NCI-H460 (cell line): ENCODE measurements around the gene EDRF1. TPM values are rescaled to one million over a fixed set of nuclear protein-coding genes. Genes with fewer than 3 reads are reported as not detected.

Source experiments
- DNase-seq: peaks from one replicate; pipeline ENCODE4 v3.0.0-alpha.2; 2016; ENCODE audit warnings: low read depth; ENCODE audit errors: extremely low read depth
- total RNA-seq: library from RNA; depleted of rRNA; stranded (reverse); fragments of >200 nt; shearing (Covaris generic); gene quantifications from 2 replicates; pipeline ENCODE4 v1.2.3, GENCODE V29; 2014

The EDRF1 gene
- total RNA-seq, 1 experiment from 2014 or later, result 24.9 TPM

GRCh38 chr10:125762692-125763648 lies 43.5 kb downstream of the EDRF1 start:
- no peak for DNase-seq

- DNase-seq, result no peak
These were observed 46.3 kb downstream of the EDRF1 start for GRCh38 chr10:125765835-125766234.

GRCh38 chr10:125766511-125766910 lies 47.0 kb downstream of the EDRF1 start:
- DNase-seq, result no peak

- no peak for DNase-seq
These were observed 48.8 kb downstream of the EDRF1 start for GRCh38 chr10:125768219-125768855.

- no peak for DNase-seq
These were observed 49.7 kb downstream of the EDRF1 start for GRCh38 chr10:125769175-125769574.

DNA sequence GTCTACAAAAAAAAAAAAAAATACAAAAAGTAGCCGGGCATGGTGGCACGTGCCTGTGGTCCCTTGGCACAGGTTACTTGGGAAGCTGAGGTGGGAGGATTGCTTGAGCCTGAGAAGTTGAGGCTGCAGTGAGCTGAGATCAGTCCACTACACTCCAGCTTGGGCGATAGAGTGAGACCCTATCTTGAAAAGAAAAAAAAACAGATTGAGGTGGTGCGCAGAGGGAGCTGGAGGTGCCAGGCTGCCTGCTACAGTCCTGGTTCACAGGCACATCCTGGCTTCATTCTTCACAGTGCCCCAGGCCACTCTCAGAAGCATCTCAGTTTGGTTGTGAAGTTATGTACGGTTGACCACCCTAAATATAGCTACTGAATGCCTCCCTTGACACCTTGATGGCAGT lies 51.3 kb downstream of the EDRF1 start:
- DNase-seq, result no peak

GRCh38 chr10:125772112-125772863 lies 52.8 kb downstream of the EDRF1 start:
- no peak for DNase-seq

- DNase-seq, result no peak
These were observed 53.3 kb downstream of the EDRF1 start for GRCh38 chr10:125772864-125773180.

DNA sequence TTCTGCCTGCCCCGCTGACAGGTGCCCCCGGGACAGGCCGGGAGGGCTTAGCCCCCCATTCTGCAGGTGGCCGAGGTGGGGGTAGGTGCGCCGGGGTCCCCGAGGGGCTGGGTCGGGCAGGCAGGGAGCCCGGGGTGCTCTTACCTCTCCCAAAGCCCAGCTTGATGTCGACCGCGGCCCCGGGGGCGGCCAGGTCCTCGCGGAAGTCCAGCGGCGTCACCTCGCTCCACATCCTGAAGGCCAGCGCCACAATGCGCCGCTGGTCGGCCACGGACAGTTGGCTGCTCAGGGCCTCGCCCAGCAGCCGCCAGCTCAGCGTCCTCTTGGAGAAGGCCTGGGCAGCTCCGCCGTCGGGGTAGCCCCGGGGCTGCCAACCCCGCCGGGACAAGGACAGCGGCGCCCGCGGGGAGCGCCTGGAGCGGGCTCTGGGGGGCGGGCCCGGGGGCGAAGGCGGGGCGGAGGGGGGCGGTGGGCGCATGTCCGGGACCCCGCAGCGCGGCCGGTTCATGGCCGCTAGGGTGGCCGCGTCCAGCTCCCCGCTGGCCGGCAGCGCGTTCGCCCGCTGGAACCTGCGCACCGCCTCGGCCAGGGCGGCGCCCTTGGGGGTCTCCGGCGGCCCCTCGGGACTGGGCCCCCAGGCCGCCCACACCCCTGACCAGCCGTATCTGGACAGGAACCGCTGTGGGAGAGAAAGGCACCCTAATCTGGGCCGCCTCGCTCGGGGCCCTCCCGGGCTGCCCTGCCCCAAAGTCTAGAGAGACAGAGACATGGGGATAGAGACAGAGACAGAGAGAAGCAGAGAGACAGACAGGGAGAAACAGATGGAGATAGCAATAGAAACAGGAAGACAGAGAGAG lies 54.4 kb downstream of the EDRF1 start:
- no peak for DNase-seq

GRCh38 chr10:125774581-125775191 lies 55.2 kb downstream of the EDRF1 start:
- no peak for DNase-seq

DNA sequence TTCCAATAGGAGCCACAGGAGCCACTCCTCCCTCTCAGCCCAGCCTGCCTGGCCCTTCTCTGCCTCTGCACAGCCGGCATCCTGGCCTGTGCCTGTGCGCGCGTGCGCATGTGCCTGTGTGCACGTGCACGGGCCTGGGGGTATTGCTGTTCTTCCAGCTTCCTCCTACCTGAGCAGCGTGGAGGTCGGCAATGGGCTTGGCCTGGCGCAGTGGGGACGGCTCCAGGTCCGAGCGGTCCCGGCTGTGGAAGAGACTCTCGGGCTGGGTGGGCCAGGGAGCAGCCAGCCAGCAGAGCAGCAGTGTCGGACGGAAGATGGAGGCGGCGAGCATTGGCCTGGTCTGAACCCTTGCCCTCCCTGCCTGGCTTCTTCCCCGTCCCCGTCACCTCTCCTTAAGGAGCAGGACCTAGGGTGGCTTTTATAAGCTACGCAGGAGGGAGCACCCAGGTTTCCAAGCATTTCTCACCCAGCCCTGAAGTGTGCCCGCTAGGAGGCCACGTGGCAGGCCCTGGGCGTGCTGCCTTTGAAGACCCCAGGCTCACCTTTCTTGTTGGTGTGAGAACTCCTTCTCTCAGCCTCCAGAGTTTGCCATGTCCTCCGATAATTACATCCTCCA lies 56.1 kb downstream of the EDRF1 start, which contains the start of gene MMP21:
Gene MMP21, minus strand, starts transcription at position 331 of the 616 bp plus-strand sequence. Its CDS starts 0 bp downstream, at position 331.
- no peak for DNase-seq

DNA sequence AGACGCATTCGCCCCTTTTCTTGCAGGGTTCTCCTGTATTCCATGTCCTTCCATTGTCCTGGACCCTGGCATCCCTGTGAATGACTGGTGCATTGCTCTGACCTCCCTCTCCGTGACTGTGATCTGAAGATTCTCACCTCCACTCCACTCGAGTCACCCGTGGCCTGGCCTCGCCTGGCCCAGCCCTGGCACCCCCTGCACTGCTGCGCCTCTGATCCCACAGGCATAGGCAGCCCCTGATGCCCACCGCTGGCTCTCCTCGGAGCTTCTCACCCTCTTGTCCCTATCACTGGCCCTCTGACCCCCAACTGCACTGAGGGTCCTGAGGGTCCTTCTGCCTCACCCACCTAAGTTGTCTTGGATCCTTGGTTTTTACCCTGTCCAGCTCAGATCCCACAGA lies 58.3 kb downstream of the EDRF1 start:
- no peak for DNase-seq

DNA sequence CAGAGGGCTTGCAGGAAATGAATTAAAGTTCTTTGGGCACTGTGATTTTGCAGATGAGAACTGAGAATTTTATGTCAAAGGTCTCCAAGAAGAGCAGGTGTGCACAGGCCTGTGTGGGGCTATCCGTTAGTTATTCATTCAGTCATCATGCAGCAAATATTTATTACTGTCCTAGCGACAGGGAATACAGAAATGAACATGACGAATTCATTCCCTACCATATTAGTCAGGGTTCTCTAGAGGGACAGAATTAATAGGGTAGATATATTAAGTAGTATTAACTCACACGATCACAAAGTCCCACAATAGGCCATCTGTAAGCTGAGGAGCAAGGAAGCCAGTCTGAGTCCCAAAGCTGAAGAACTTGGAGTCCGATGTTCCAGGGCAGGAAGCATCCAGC lies 59.0 kb downstream of the EDRF1 start:
- no peak for DNase-seq

- no peak for DNase-seq
These were observed 60.2 kb downstream of the EDRF1 start for GRCh38 chr10:125779403-125780327.

DNA sequence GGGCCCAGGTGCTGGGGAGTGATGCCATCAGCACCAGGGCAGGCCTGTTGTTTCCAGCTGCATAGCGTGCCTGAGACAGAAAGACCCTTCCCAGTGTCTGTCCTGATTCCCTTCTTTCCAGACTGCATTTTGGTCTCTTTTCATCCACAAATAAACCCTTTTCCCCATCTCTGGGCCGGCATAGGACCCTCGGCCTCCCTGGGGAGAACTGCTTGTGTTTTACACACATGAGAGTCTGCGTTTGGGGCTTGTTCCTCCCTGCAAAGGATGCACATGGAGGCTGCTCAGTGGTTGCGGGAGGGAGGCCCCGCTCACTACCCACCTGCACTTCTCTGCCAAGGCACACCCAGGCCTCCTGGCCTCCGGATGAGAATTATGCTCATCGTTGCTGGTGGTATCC lies 61.9 kb downstream of the EDRF1 start:
- DNase-seq, result no peak

GRCh38 chr10:125782054-125782453 lies 62.5 kb downstream of the EDRF1 start:
- no peak for DNase-seq

DNA sequence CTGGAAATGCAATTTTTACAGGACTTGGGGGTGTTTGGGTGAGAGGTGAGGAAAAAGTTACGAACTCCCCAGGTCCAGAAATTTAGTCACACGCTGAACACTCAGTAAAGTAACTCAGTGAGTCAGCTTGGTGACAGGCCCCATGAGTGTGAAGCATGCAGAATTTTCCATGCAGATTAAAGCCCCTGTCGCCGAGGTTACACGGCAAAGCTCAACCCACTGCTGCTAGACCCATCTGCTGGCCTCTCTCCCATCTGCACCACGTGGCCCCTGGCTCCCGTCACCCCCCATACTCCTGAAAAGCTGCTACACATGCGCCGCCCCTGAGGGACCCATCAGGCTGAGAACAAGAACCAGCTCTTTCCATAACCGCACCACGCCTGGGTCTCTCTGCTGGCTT lies 63.1 kb downstream of the EDRF1 start:
- no peak for DNase-seq

- DNase-seq, result no peak
These were observed 63.9 kb downstream of the EDRF1 start for GRCh38 chr10:125783408-125783807.
